C4-2B (cell line): ENCODE measurements around the gene PVALEF.

Source experiments
- H3K27ac ChIP-seq: fragments of 450-650 bp; 2 replicates; pipeline ENCODE4 v1.5.1; 2017
- ZFX ChIP-seq: fragments of 450-650 bp; IDR thresholded peaks from 2 replicates; pipeline ENCODE4 v1.6.1; 2017
- TF ChIP-seq, protein P1 (sequence below): fragments of 450-650 bp; conservative IDR thresholded peaks from 2 replicates; pipeline ENCODE4 v1.5.1; 2017; ENCODE audit warnings: mild to moderate bottlenecking

Gene PVALEF

DNA sequence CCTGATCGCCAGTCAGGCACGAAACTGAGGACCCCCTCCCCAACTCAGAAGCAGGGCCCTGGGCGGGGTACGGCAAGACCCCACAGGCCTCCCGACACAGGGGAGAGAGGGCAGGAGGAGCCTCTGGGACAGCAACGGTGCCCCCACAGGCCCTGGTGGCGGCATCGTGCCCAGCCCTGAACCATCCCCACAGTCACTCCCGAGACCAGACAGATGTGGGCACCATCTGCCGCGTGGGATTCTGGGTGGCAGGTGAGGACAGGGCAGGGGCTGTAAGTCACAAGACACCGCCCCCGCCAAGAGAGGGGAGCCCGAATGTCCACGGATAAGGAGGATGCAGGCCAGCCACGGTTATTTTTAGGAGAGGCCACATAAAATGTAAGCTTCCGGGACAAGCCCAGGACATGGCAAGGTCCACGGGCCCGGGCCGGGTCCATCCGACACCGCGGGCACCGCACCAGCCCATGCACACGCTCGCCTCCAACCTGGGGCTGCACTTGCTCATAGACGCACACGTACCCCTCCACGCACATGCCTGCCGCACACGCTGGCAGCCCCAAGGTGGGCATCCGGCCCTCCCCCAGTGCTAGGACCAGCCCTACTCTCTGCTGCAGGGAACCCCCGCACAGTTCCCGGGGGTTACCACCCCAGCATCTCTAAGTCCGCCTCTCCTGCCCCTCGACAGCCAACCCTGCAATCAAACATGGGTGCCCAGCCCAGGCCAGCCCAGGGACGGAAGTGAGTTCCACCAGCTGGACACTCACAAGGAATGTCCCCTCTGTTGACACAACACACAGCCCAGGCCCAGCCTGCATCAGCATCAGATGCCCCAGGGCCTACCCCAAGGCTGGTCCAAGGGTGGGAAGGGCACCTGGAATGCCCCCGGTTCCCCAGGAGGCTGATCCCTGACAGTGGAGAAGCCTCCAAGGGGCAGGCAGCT is 8.2 kb upstream of the PVALEF start:
- no peak overlapping the region for H3K27ac ChIP-seq
- TF ChIP-seq, protein P1, sequence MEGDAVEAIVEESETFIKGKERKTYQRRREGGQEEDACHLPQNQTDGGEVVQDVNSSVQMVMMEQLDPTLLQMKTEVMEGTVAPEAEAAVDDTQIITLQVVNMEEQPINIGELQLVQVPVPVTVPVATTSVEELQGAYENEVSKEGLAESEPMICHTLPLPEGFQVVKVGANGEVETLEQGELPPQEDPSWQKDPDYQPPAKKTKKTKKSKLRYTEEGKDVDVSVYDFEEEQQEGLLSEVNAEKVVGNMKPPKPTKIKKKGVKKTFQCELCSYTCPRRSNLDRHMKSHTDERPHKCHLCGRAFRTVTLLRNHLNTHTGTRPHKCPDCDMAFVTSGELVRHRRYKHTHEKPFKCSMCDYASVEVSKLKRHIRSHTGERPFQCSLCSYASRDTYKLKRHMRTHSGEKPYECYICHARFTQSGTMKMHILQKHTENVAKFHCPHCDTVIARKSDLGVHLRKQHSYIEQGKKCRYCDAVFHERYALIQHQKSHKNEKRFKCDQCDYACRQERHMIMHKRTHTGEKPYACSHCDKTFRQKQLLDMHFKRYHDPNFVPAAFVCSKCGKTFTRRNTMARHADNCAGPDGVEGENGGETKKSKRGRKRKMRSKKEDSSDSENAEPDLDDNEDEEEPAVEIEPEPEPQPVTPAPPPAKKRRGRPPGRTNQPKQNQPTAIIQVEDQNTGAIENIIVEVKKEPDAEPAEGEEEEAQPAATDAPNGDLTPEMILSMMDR: no peak
- TF ChIP-seq ZFX: no peak

- no peak overlapping the region for H3K27ac ChIP-seq
- TF ChIP-seq ZFX: no peak
These were observed 7.2 kb upstream of the PVALEF start for GRCh38 chr17:81157848-81158687.

DNA sequence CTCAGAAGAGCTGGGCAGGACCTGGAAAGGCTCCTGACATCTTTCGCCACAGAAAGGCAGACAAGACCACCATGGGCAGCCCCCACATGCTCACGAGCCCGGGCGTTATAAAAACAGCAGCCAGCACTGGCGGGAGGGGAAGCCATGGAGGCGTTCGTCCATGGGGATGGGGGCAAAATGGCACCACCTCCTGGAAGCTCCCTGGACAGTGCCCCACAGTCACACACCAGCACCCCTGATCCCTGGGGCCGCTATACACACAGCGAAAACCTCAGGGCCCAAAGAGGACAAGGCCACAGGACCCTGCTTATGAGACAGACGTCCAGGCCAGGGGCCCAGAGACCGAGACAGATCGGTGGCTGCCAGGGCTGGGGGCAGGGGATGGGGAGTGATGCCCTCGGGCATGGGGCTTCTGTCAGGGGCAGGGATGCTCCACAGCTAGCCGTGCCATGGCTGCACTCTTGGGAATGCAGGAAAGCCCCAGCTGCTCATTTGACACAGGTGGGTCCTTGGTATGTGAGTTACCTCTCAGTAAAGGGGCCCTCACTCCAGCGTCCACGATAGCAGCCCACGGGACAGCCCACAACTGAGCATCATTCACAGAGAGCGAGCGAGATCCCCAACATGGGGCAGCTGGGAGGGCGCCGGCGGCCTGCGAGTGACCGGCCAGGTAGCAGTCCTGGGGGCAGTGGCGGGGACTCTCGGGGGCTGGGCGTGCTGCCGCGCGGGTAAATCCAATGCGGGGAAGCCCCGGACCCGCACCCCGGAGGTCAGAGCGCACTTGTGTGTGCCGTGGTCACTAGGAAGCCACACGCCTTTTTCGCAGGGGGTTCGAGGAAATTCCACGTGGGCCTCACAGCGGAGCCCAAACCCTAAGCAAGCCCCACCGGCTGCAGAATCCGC is 6.4 kb upstream of the PVALEF start:
- TF ChIP-seq, protein P1: no peak
- no peak overlapping the region for H3K27ac ChIP-seq

- no peak overlapping the region for H3K27ac ChIP-seq
- TF ChIP-seq, protein P1: no peak
- TF ChIP-seq ZFX: no peak
These were observed 5.6 kb upstream of the PVALEF start for GRCh38 chr17:81159611-81160265.

GRCh38 chr17:81160306-81160705 is 5.0 kb upstream of the PVALEF start:
- TF ChIP-seq, protein P1: no peak
- TF ChIP-seq ZFX: no peak
- H3K27ac ChIP-seq: no peak overlapping the region

DNA sequence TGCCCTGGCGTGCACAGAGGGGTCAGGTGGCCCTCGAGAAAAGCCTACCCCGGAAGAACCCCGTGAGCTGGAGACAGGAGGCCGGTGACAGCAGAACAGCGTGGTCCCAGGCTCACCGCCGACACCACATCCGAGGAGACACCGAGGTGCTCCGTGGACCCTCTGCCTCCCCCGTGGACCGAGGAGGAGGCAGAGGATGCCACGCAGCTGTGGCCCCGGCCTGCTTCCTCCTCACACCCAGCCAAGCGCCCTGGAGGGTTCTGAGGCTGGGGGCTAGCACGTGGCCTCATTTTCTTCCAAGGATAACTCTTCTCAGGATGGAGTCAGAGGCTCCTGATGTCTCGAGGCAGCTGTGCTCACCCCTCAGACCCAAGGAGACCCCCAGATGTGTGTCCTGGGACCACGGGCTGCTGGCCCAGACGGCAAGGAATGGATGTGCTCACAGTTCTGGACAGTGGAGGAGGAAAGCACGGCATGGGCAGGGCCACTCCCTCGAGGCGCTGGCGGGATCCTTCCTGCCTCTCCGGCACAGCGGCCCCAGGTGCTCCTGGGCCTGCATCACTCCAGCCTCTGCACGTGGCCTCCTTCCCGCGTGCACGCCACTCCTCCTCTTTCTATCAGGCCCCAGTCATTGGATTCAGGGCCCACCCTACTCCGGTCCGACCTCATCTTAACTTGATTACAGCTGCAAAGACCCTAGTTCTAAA is 4.4 kb upstream of the PVALEF start:
- H3K27ac ChIP-seq: no peak overlapping the region
- no peak for TF ChIP-seq ZFX
- TF ChIP-seq, protein P1: no peak
